K562 (cell line): ENCODE results near the gene EZH1. TPM values are rescaled to one million over a fixed set of nuclear protein-coding genes. Genes with fewer than 3 reads are reported as not detected.

ENCODE experiments used
- ATAC-seq: fragments of 200-7000 bp; cut with Tn5 transposase; 3 replicates; pipeline ENCODE4 v1.9.1; 2020; ENCODE audit warnings: moderate library complexity
- BruUV-seq: library from RNA; stranded (reverse); fragments of 400-500 nt; replicated peaks from 2 replicates; lab custom pipeline; 2021; lab: Mats Ljungman, UMichigan
- CTCF ChIA-PET: fragments of 300-600 bp; formaldehyde crosslinking; extraction: SDS; loops from one replicate; lab custom pipeline; 2021; ENCODE audit warnings: low intra/inter-chr PET ratio; lab: Yijun Ruan, JAX
- POLR2A ChIA-PET: fragments of 300-600, 350-650 bp; sonication (Branson Sonifier 250); formaldehyde crosslinking; extraction: SDS; loops from one replicate; lab custom pipeline; 2021; ENCODE audit warnings: antibody characterized with exemption, inconsistent platforms; lab: Yijun Ruan, JAX
- DNase-seq, 4 experiments: peaks; one replicate each; pipeline versions ENCODE4 v3.0.0 to v3.0.0-alpha.2; 2011 to 2018; ENCODE audit warnings: low spot score in 3 of 4, mixed read lengths in 3 of 4; ENCODE audit errors: extremely low read depth in 1 of 4
- FAIRE-seq: peaks from 2 replicates; lab custom pipeline; 2011; peaks lifted over from hg19 to GRCh38; lab: Jason Lieb, UNC
- H2AFZ ChIP-seq: 2 replicates; pipeline ENCODE4 v1.6.0; 2011; ENCODE audit warnings: low read depth, low read length, control low read depth, inconsistent platforms
- H3K27ac ChIP-seq: fragments of 200-600 bp; 3 replicates; pipeline ENCODE4 v1.8.0; 2011; ENCODE audit warnings: low read depth, mild to moderate bottlenecking, control low read depth, inconsistent platforms, low read length, moderate library complexity, mixed read lengths; ENCODE audit errors: extremely low read depth
- H3K27me3 ChIP-seq, 2 experiments: fragments of 300-600 bp in 1 of 2; 2 replicates in 1 of 2; 3 replicates in 1 of 2; pipeline versions ENCODE4 v1.6.0 to v1.8.0; 2011; ENCODE audit warnings: inconsistent platforms in 2 of 2, low read length in 2 of 2, mild to moderate bottlenecking in 1 of 2, mixed read lengths in 1 of 2, moderate library complexity in 1 of 2; ENCODE audit not compliant: control insufficient read depth in 2 of 2, insufficient read depth in 2 of 2
- H3K36me3 ChIP-seq: fragments of 300-600 bp; 3 replicates; pipeline ENCODE4 v1.8.0; 2011; ENCODE audit warnings: mild to moderate bottlenecking, low read length, inconsistent platforms; ENCODE audit not compliant: control insufficient read depth, insufficient read depth
- H3K4me1 ChIP-seq, 2 experiments: fragments of 200-600 bp in 1 of 2; replicated peaks in 1 of 2; 2 replicates in 1 of 2; 3 replicates in 1 of 2; pipeline versions ENCODE4 v1.5.1 to v1.8.0; 2011; ENCODE audit warnings: inconsistent platforms in 2 of 2, low read length in 2 of 2, mild to moderate bottlenecking in 1 of 2, mixed read lengths in 1 of 2, moderate library complexity in 1 of 2; ENCODE audit not compliant: control insufficient read depth in 2 of 2, insufficient read depth in 2 of 2
- H3K4me2 ChIP-seq: 2 replicates; pipeline ENCODE4 v1.6.1; 2011; ENCODE audit warnings: low read length, control low read depth, inconsistent platforms, mixed read lengths; ENCODE audit not compliant: insufficient read depth
- H3K4me3 ChIP-seq: fragments of 200-600 bp; sonication (generic), shearing (Covaris generic); 2 replicates; pipeline ENCODE4 v1.5.1; 2016; ENCODE audit warnings: control low read depth, inconsistent platforms
- H3K79me2 ChIP-seq: fragments of 200-600 bp; 3 replicates; pipeline ENCODE4 v1.8.0; 2011; ENCODE audit warnings: low read length, inconsistent platforms; ENCODE audit not compliant: control insufficient read depth, insufficient read depth
- H3K9ac ChIP-seq, 2 experiments: 2 replicates each; pipeline versions ENCODE4 v1.6.0 to v1.6.1; 2011; ENCODE audit warnings: low read depth in 2 of 2, low read length in 2 of 2, control low read depth in 1 of 2, inconsistent platforms in 1 of 2, mild to moderate bottlenecking in 1 of 2, mixed read lengths in 1 of 2; ENCODE audit not compliant: insufficient read depth in 1 of 2
- H3K9me1 ChIP-seq: one replicate; pipeline ENCODE4 v1.6.0; 2011; ENCODE audit warnings: inconsistent platforms, mild to moderate bottlenecking, low read length, moderate library complexity; ENCODE audit not compliant: control insufficient read depth, insufficient read depth
- H3K9me3 ChIP-seq: replicated peaks from 2 replicates; pipeline ENCODE4 v1.5.1; 2011; ENCODE audit warnings: low read depth, low read length, inconsistent platforms; ENCODE audit not compliant: control insufficient read depth, insufficient read depth
- H4K20me1 ChIP-seq: replicated peaks from 2 replicates; pipeline ENCODE4 v1.6.1; 2011; ENCODE audit warnings: low read length, inconsistent platforms, mixed read lengths; ENCODE audit not compliant: control insufficient read depth, insufficient read depth
- CHD2 ChIP-seq: IDR thresholded peaks from 2 replicates; pipeline ENCODE4 v1.6.1; 2011; ENCODE audit warnings: low read depth, low read length
- FOS ChIP-seq: IDR thresholded peaks from 3 replicates; pipeline ENCODE4 v1.6.1; 2011; ENCODE audit not compliant: insufficient read length; ENCODE audit errors: extremely low read depth
- GTF2E2 ChIP-seq: fragments of 200-800 bp; sonication (Bioruptor generic); IDR thresholded peaks from 2 replicates; pipeline ENCODE4 v1.6.1; 2016; ENCODE audit warnings: missing genetic modification characterization, missing compliant biosample characterization
- HLTF ChIP-seq: fragments of 450-650 bp; IDR thresholded peaks from 2 replicates; pipeline ENCODE4 v1.6.1; 2016
- OTX1 ChIP-seq: fragments of 450-650 bp; formaldehyde crosslinking; IDR thresholded peaks from 2 replicates; pipeline ENCODE4 v1.4.0; 2022; ENCODE audit warnings: mild to moderate bottlenecking
- PHF20 ChIP-seq: fragments of 450-650 bp; IDR thresholded peaks from 2 replicates; pipeline ENCODE4 v1.6.1; 2018; ENCODE audit not compliant: partially characterized antibody
- PHF21A ChIP-seq: fragments of 450-650 bp; IDR thresholded peaks from 2 replicates; pipeline ENCODE4 v1.6.1; 2017; ENCODE audit warnings: low read depth, borderline replicate concordance
- RB1 ChIP-seq: fragments of 450-650 bp; IDR thresholded peaks from 2 replicates; pipeline ENCODE4 v1.6.1; 2017; ENCODE audit warnings: low read depth, mild to moderate bottlenecking
- ZBED1 ChIP-seq: IDR thresholded peaks from 2 replicates; pipeline ENCODE4 v1.6.1; 2014
- ZBTB40 ChIP-seq, 2 experiments: fragments of 450-650 bp in 1 of 2; sonication (generic) in 1 of 2; formaldehyde crosslinking in 1 of 2; IDR thresholded peaks; 2 replicates each; pipeline versions ENCODE4 v1.7.1 to v1.9.0; 2016 to 2022; ENCODE audit warnings: inconsistent platforms in 1 of 2, mild to moderate bottlenecking in 1 of 2, missing genetic modification reagents in 1 of 2
- ZNF140 ChIP-seq: fragments of 250-450 bp; sonication (Bioruptor Pico); IDR thresholded peaks from 2 replicates; pipeline ENCODE4 v1.8.0; 2021; ENCODE audit warnings: moderate library complexity, mild to moderate bottlenecking, inconsistent platforms
- WGBS: fragments of 100-300 bp; shearing (Covaris generic); methylation state at CpG from one replicate; pipeline ENCODE4 v1.1.6; 2016; ENCODE audit warnings: low coverage, mixed read lengths; ENCODE audit not compliant: insufficient coverage; ENCODE audit errors: missing lambda C conversion rate; 5-methylcytosine and 5-hydroxymethylcytosine counted together
- in situ Hi-C: fragments of 300-500 bp; cut with MboI; formaldehyde crosslinking; loops from 4 replicates; pipeline ENCODE4 v1.15.0; 2018; ENCODE audit warnings: inconsistent platforms, mixed read lengths
- intact Hi-C: fragments of 100-400 bp; cut with micrococcal nuclease; formaldehyde crosslinking; loops from 2 replicates; pipeline ENCODE4 v1.14.2; 2022
- polyA plus RNA-seq, 8 experiments: library from polyadenylated mRNA; depleted of rRNA in 4 of 8; stranded (reverse) in 5 of 8; unstranded in 3 of 8; fragments of >200 nt; fragmentation: Nextera tagmentation in 2 of 8; fragmentation: Illumina TruSeq in 1 of 8; extraction: Ambion mirVana in 2 of 8; extraction: Trizol in 1 of 8; gene quantifications; 2 replicates each; pipeline versions ENCODE4 v1.2.1 to v1.2.3, GENCODE V29; 2011 to 2014; ENCODE audit warnings: inconsistent platforms in 1 of 8, missing spikeins in 1 of 8
- total RNA-seq, 7 experiments: library from RNA; depleted of rRNA in 6 of 7; stranded (reverse); fragments of >200 nt in 6 of 7; fragmentation: Illumina TruSeq in 2 of 7; extraction: Trizol in 2 of 7; gene quantifications; 2 replicates each; pipeline versions ENCODE4 v1.2.1 to v1.2.3, GENCODE V29; 2011 to 2021; ENCODE audit warnings: low replicate concordance in 1 of 7

Gene EZH1
- total and polyA plus RNA-seq, 9 of the 15 experiments (the other 6 are each of a cell fraction or from before 2014, with no cell fraction given) = 8.6 to 40.8 (median 22.9) TPM

GRCh38 chr17:42677012-42677857 is 67.6 kb downstream of the EZH1 start:
- 1% methylated on average over 26 of the region's 33 CpGs for WGBS
- Histone ChIP-seq H2AFZ (peak overlapping the region; percentile 76), H3K4me3 (peak overlapping the region; percentile 61), H3K36me3 (peaks cover 20% of the 10 kb centered on the region; the same call in 1 of the 3 replicates), H3K4me1 (peaks cover 42 to 75% of the 10 kb centered on the region in 2 experiments), H3K27ac (peak overlapping the region; percentile 95), H3K79me2 (peaks cover 36% of the 10 kb centered on the region), H3K9me1 (no peaks in the 10 kb centered on the region), H3K9me3 (no peaks in the 10 kb centered on the region), H3K4me2 (peak overlapping the region; percentile 90), H3K9ac (peak overlapping the region; percentile 84 to 94), H3K27me3 (no peaks in the 10 kb centered on the region), H4K20me1 (peaks cover 5% of the 10 kb centered on the region)
- POLR2A ChIA-PET = interaction anchor here (0.6 to 1.9 kb wide), 18 partner anchors 8 to 807 kb away, joined by 3 to 7 read pairs (median 4); partner anchors contain the start of gene TUBG2
- BruUV-seq = TSS peak; percentile 86
- intact Hi-C loops = loop anchor here (5.0 kb wide), 1 partner anchor 70 kb away; the partner anchor contains the start of genes RETREG3 and TUBG1
- CTCF ChIA-PET = no interaction called here
- peak; percentile 99 for FAIRE-seq
- DNase-seq = peak; percentile 95 to 100 (median 98)
- peak; percentile 79 for ATAC-seq
- in situ Hi-C loops = no loop called here
- no peak for TF ChIP-seq PHF21A
- TF ChIP-seq PHF20 = no peak
- 0 out of 2 replicates have a peak, but pooled peaks have one; percentile 51 for TF ChIP-seq GTF2E2 (tag)
- TF ChIP-seq CHD2 = peak; percentile 51; the same call in 1 of the 2 replicates
- TF ChIP-seq FOS = peak; percentile 93
- TF ChIP-seq ZBTB40 (IDR thresholded peaks at IDR 0.05) = no peak; the same call in 1 of the 2 replicates
- no peak for TF ChIP-seq ZBTB40 (CRISPR knock-in tag; IDR thresholded peaks at IDR 0.05)
- no peak for TF ChIP-seq ZNF140 (CRISPR knock-in tag)
- TF ChIP-seq ZBED1 = no peak
- TF ChIP-seq OTX1 (CRISPR knock-in tag) = no peak
- peak; percentile 57; the same call in 1 of the 2 replicates for TF ChIP-seq HLTF
- TF ChIP-seq RB1 = peak; percentile 36; the same call in 1 of the 2 replicates
